ENCODE data around the gene SLC6A19.

Gene SLC6A19

DNA sequence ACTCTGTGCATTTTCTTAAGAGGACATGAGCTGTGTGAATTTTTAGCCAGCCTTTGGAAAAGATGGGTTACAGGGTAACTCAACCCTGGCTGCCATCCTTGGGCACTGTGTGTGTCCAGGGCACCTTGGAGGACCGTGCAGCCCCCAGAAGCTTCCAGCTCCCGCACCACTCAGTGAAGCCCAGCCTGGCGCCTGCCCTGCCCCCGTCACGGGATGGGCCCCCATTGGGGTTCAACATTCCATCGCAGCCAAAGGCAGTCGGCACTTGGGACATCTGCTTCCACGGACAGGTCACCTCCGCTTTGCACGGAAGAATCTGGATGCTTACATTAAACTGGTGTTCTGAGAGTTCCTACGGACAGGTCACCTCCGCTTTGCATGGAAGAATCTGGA is 21.9 kb downstream of the SLC6A19 start:
- TF ChIP-seq, protein P1, sequence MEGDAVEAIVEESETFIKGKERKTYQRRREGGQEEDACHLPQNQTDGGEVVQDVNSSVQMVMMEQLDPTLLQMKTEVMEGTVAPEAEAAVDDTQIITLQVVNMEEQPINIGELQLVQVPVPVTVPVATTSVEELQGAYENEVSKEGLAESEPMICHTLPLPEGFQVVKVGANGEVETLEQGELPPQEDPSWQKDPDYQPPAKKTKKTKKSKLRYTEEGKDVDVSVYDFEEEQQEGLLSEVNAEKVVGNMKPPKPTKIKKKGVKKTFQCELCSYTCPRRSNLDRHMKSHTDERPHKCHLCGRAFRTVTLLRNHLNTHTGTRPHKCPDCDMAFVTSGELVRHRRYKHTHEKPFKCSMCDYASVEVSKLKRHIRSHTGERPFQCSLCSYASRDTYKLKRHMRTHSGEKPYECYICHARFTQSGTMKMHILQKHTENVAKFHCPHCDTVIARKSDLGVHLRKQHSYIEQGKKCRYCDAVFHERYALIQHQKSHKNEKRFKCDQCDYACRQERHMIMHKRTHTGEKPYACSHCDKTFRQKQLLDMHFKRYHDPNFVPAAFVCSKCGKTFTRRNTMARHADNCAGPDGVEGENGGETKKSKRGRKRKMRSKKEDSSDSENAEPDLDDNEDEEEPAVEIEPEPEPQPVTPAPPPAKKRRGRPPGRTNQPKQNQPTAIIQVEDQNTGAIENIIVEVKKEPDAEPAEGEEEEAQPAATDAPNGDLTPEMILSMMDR (IDR thresholded peaks at IDR 0.05; ENCODE audit: low read depth, low read length, missing control alignments) = no peak
- in situ Hi-C loops (cut with HindIII; ENCODE audit: low sequenced_read_pairs) = no loop called here
- no peak overlapping the region for H3K4me3 ChIP-seq (ENCODE audit: low read depth, low read length)
- no peak for DNase-seq (ENCODE audit: low read depth)

DNA sequence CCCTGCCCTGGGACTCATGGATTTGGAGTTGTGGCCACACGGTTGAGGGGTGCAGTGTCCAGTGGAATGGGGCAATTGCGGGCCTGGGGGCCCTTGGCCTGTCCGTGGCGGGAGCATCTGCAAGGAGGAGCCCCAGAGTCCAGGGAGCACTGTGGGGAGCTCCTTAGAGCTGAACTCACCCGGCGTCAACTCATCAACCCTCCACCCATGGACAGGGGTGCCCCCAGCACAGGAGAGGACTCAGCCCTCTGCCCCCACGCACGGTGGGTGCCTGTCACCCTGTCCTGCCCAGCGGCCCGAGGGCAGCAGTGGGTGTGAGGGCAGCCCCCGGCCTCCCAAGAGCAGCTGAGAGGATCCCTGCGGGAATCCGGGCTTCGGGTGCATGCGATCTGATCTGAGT is 23.2 kb downstream of the SLC6A19 start:
- in situ Hi-C loops (cut with HindIII; ENCODE audit: low sequenced_read_pairs) = no loop called here
- no peak overlapping the region for H3K4me3 ChIP-seq (ENCODE audit: low read depth, low read length)
- TF ChIP-seq, protein P1 (IDR thresholded peaks at IDR 0.05; ENCODE audit: low read depth, low read length, missing control alignments) = no peak
- no peak for DNase-seq (ENCODE audit: low read depth)

DNA sequence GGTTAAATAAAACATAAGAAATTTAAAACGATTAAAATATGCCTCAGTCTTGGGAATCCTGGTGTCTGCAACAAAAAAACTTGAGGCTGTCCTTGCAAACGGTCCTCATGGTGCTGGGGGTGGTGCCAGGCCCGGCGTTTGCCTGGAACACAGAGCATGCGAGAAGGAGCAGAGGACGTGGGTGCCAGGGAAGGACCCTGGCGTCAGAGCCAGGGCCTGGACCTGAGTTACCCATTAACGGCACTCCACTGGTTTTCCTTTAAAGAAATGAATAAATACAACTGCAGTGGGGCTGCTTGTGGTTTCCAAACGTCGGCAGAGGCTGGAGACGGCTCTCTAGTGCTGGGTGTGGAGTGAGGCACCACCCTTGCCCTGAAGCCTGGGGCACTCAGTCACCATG is 23.7 kb downstream of the SLC6A19 start, which contains the start of gene SLC6A18:
TSS of gene SLC6A18 (plus strand) at position 301 of the 400 bp plus-strand sequence. CDS start at position 398, 97 bp downstream.
- no peak for DNase-seq (ENCODE audit: low read depth)
- no peak within 1 kb of the TSS for H3K4me3 ChIP-seq (ENCODE audit: low read depth, low read length)
- TF ChIP-seq, protein P1 (IDR thresholded peaks at IDR 0.05; ENCODE audit: low read depth, low read length, missing control alignments) = no peak
- in situ Hi-C loops (cut with HindIII; ENCODE audit: low sequenced_read_pairs) = no loop called here

DNA sequence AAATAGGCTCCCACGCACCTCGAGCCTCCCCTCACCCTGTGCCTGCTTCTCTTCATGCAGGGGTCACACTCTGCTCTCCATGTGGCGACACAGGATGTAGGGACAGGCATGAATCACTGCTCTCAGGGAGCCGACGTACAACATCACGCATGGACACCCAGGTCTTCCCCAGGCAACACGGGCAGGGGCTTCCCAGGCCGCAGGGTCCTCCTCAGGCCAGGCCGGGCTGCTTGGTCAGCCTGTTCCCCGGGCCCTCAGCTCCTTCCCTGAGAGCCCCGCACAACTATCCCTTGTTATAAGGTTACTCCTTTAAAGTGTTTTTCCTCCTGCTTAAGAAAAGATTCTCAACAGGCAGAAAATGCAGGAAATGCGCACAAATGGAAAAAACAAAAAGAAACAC is 24.8 kb downstream of the SLC6A19 start:
- no peak for DNase-seq (ENCODE audit: low read depth)
- TF ChIP-seq, protein P1 (IDR thresholded peaks at IDR 0.05; ENCODE audit: low read depth, low read length, missing control alignments) = no peak
- no peak overlapping the region for H3K4me3 ChIP-seq (ENCODE audit: low read depth, low read length)
- in situ Hi-C loops (cut with HindIII; ENCODE audit: low sequenced_read_pairs) = no loop called here

DNA sequence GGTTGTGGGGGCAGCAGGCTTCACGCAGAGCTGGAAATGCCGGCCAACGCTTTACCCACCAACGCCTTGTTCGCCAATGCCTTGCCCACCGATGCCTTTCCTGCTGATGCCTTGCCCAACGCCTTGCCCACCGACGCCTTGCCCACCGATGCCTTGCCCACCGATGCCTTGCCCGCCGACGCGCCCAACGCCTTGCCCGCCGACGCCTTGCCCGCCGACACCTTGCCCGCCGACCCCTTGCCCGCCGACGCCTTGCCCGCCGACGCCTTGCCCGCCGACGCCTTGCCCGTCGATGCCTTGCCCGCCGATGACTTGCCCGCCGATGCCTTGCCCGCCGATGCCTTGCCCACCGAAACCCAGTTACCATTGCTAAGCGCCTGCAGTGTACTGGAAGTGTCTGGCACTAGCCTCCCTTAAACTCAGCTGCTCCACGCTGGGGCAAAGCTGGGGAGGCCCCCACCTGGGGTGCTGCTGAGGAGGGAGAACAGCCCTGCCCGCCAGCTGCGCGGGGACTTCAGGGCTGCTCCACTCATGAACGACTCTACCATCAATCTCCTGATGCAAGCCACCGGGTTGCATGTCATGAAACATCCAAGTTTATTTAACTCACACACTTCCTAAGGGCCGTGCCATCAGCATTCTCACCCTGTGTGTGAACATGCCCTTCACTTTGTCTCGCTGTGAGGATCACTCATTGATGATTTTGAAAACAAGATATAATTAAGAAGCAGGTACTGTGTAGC is 25.6 kb downstream of the SLC6A19 start:
- DNase-seq (ENCODE audit: low read depth) = no peak
- in situ Hi-C loops (cut with HindIII; ENCODE audit: low sequenced_read_pairs) = no loop called here
- no peak overlapping the region for H3K4me3 ChIP-seq (ENCODE audit: low read depth, low read length)
- TF ChIP-seq, protein P1 (IDR thresholded peaks at IDR 0.05; ENCODE audit: low read depth, low read length, missing control alignments) = no peak

DNA sequence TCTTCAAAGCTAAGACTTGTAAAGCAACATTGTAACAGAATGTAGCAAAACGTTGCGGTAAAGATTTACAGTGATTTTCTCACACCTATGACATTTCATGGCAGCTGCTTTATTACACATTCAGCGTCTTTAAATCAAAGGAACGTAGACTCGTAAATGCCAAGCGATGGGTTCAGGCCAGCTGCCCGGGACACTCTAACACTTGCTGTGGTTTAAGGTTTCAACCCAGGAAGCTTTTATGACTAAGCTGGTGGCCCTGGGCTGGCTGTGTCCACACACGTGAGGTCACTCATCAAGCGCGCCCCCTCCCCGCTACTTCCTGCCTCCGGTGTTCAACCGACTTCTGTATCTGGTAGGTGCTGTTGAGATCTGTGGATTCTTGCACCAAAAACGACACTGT is 26.3 kb downstream of the SLC6A19 start:
- in situ Hi-C loops (cut with HindIII; ENCODE audit: low sequenced_read_pairs) = no loop called here
- DNase-seq (ENCODE audit: low read depth) = no peak
- TF ChIP-seq, protein P1 (IDR thresholded peaks at IDR 0.05; ENCODE audit: low read depth, low read length, missing control alignments) = no peak
- H3K4me3 ChIP-seq (ENCODE audit: low read depth, low read length) = no peak overlapping the region

Measured in astrocyte of the cerebellum (primary cell).